HG03378 (cell line): Measurements from ENCODE around the gene DYNC1I2.

ENCODE experiments used
- ATAC-seq: cut with Tn5 transposase; IDR thresholded peaks from one replicate; pipeline ENCODE4 v1.9.1; 2021; ENCODE audit warnings: mild to moderate bottlenecking, moderate library complexity; ENCODE audit not compliant: unreplicated experiment

DYNC1I2 gene

GRCh38 chr2:171687287-171688128 lies at the start of gene DYNC1I2:
TSS of gene DYNC1I2 (plus strand) at chr2:171687469. CDS start at chr2:171690156, 2,687 bp downstream.
- ATAC-seq: peak; percentile 85

GRCh38 chr2:171651667-171652415 lies 35.4 kb upstream of the DYNC1I2 start:
- no peak for ATAC-seq

GRCh38 chr2:171652416-171652785 lies 34.9 kb upstream of the DYNC1I2 start:
- ATAC-seq: peak; percentile 71

GRCh38 chr2:171655586-171655985 lies 31.7 kb upstream of the DYNC1I2 start:
- ATAC-seq: peak; percentile 67

GRCh38 chr2:171667041-171667440 lies 20.2 kb upstream of the DYNC1I2 start:
- no peak for ATAC-seq

- ATAC-seq: no peak
These were observed 19.1 kb upstream of the DYNC1I2 start for GRCh38 chr2:171668183-171668582.

GRCh38 chr2:171669121-171669520 lies 18.1 kb upstream of the DYNC1I2 start:
- ATAC-seq: no peak

- no peak for ATAC-seq
These were observed 16.6 kb upstream of the DYNC1I2 start for GRCh38 chr2:171670655-171671054.

- no peak for ATAC-seq
These were observed 15.4 kb upstream of the DYNC1I2 start for GRCh38 chr2:171671867-171672266.

- ATAC-seq: no peak
These were observed 13.4 kb upstream of the DYNC1I2 start for GRCh38 chr2:171673905-171674304.

- ATAC-seq: no peak
These were observed 11.4 kb upstream of the DYNC1I2 start for GRCh38 chr2:171675810-171676345.

GRCh38 chr2:171678619-171679018 lies 8.7 kb upstream of the DYNC1I2 start:
- ATAC-seq: no peak

- ATAC-seq: peak; percentile 22
These were observed 828 bp downstream of the DYNC1I2 start for GRCh38 chr2:171688129-171688465.

- no peak for ATAC-seq
These were observed 5.1 kb downstream of the DYNC1I2 start for GRCh38 chr2:171692331-171692730.

GRCh38 chr2:171702781-171703556 lies 15.7 kb downstream of the DYNC1I2 start:
- no peak for ATAC-seq

GRCh38 chr2:171703574-171704347 lies 16.5 kb downstream of the DYNC1I2 start:
- no peak for ATAC-seq

GRCh38 chr2:171706152-171706803 lies 19.0 kb downstream of the DYNC1I2 start:
- ATAC-seq: no peak

GRCh38 chr2:171707752-171708151 lies 20.5 kb downstream of the DYNC1I2 start:
- ATAC-seq: no peak

GRCh38 chr2:171709011-171709685 lies 21.9 kb downstream of the DYNC1I2 start:
- no peak for ATAC-seq
